Prostate gland (tissue), 2 donors: ENCODE data around the gene ZNF22. TPM values are rescaled to one million over a fixed set of nuclear protein-coding genes. Genes with fewer than 3 reads are reported as not detected.
A peak's percentile ranks its signal among the peaks of the same experiment; 100 is the strongest.

Experiments used
- DNase-seq: peaks from one replicate; pipeline ENCODE4 v3.0.0-alpha.2; 2019; ENCODE audit warnings: low spot score
- H3K27ac ChIP-seq, 2 donors: fragments of 200-600 bp; sonication (generic); 2 replicates each; pipeline ENCODE4 v1.5.1; 2017 to 2019
- H3K27me3 ChIP-seq: fragments of 200-600 bp; sonication (generic); replicated peaks from 2 replicates; pipeline ENCODE4 v1.5.1; 2019; ENCODE audit not compliant: insufficient read depth
- H3K36me3 ChIP-seq, 2 donors: fragments of 200-600 bp; sonication (generic); 1 replicate in 1 of 2; 2 replicates in 1 of 2; pipeline versions ENCODE4 v1.5.1 to v1.8.1; 2017 to 2019
- H3K4me1 ChIP-seq: fragments of 200-600 bp; sonication (generic); replicated peaks from 2 replicates; pipeline ENCODE4 v1.5.1; 2019
- H3K4me3 ChIP-seq, 2 donors: fragments of 200-600 bp; sonication (generic); 2 replicates each; pipeline ENCODE4 v1.5.1; 2017 to 2019
- H3K9me3 ChIP-seq: fragments of 200-600 bp; sonication (generic); 2 replicates; pipeline ENCODE4 v1.5.1; 2017
- CTCF ChIP-seq, 4 experiments: fragments of 200-600 bp in 2 of 4; fragments of 450-650 bp in 2 of 4; sonication (generic) in 2 of 4; IDR thresholded peaks; 1 replicate in 3 of 4; 2 replicates in 1 of 4; pipeline ENCODE4 v1.5.1; 2016 to 2019; ENCODE audit warnings: antibody characterized with exemption in 4 of 4, mild to moderate bottlenecking in 2 of 4, moderate library complexity in 2 of 4
- POLR2A ChIP-seq: fragments of 450-650 bp; IDR thresholded peaks from one replicate; pipeline ENCODE4 v1.6.1; 2016; ENCODE audit warnings: antibody characterized with exemption, mild to moderate bottlenecking
- POLR2AphosphoS5 ChIP-seq: sonication (generic); formaldehyde crosslinking; IDR thresholded peaks from one replicate; pipeline ENCODE4 v1.6.1; 2017; ENCODE audit warnings: antibody characterized with exemption
- WGBS: methylation state at CpG from one replicate; pipeline ENCODE4 v1.1.5; 2018; 5-methylcytosine and 5-hydroxymethylcytosine counted together
- intact Hi-C: fragments of 100-400 bp; cut with DNase I; formaldehyde crosslinking; loops from one replicate; pipeline ENCODE4 v1.14.2; 2022
- total RNA-seq, 2 donors: library from RNA; depleted of rRNA; stranded (reverse); fragments of >200 nt; gene quantifications; one replicate each; pipeline ENCODE4 v1.1.0, GENCODE V29; 2016

Gene ZNF22
- total RNA-seq, 2 donors from 2014 or later: 15.8 to 24.2 TPM

DNA sequence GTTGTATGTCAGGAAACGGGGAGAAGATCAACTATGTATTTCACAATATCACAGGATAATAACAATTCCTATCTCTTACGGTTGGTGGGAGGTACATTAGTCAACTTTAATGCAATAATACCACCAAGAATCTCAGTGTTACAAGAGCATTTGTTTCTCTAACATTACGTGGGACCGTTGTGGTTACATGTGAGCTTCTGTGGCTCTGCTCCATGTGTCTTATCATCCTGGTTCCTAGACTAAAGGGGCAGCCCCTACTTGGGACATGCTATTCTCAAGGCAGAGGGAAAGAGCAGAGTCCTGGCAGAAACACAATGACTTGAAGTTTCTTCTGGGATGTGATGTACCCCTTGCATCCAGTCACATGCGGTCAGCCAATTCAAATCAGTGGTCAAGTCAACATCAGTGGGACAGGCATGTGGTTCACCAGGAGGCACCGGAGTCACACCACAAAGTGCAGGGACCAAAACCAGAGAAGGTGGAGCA lies 2.5 kb upstream of the ZNF22 start:
- intact Hi-C loops: loop anchor here (10.0 kb wide), 1 partner anchor 597 kb away; no protein-coding TSS in a partner anchor
- no peak for TF ChIP-seq POLR2AphosphoS5
- TF ChIP-seq POLR2A: no peak
- no peak for TF ChIP-seq CTCF (IDR thresholded peaks at IDR 0.05)
- H3K36me3 ChIP-seq: no peaks in the 10 kb centered on the region
- H3K27ac ChIP-seq: no peak overlapping the region
- peaks cover 11% of the 10 kb centered on the region for H3K4me1 ChIP-seq
- 80% methylated on average over 6 of the region's 6 CpGs for WGBS
- no peaks in the 10 kb centered on the region for H3K27me3 ChIP-seq
- no peaks in the 10 kb centered on the region for H3K9me3 ChIP-seq
- H3K4me3 ChIP-seq: no peak overlapping the region
- DNase-seq: no peak

GRCh38 chr10:45000138-45000751 lies 478 bp upstream of the ZNF22 start:
- TF ChIP-seq POLR2A (no peak), POLR2AphosphoS5 (peak; percentile 6), CTCF (IDR thresholded peaks at IDR 0.05) (no peak)
- Histone ChIP-seq H3K4me3 (peak overlapping the region; percentile 52 to 59), H3K9me3 (no peaks in the 10 kb centered on the region), H3K4me1 (peaks cover 11% of the 10 kb centered on the region), H3K27me3 (no peaks in the 10 kb centered on the region), H3K27ac (peak overlapping the region; percentile 89 to 90), H3K36me3 (no peaks in the 10 kb centered on the region)
- WGBS: 57% methylated on average over 12 of the region's 12 CpGs
- no peak for DNase-seq
- intact Hi-C loops: loop anchor here (5.0 kb wide), 1 partner anchor 43 kb away; the partner anchor contains the start of gene RASSF4

GRCh38 chr10:45001381-45002148 lies 842 bp downstream of the ZNF22 start:
- Histone ChIP-seq H3K4me1 (peaks cover 3% of the 10 kb centered on the region), H3K36me3 (no peaks in the 10 kb centered on the region), H3K4me3 (peak overlapping the region; percentile 52 to 59), H3K9me3 (no peaks in the 10 kb centered on the region), H3K27me3 (no peaks in the 10 kb centered on the region), H3K27ac (peak overlapping the region; percentile 89 to 90)
- DNase-seq: peak; percentile 76
- 6% methylated on average over 13 of the region's 13 CpGs for WGBS
- intact Hi-C loops: loop anchor here (5.0 kb wide), 1 partner anchor 44 kb away; the partner anchor contains the start of gene RASSF4
- TF ChIP-seq CTCF (IDR thresholded peaks at IDR 0.05) (peak in 1 of 4 experiments; percentile 16), POLR2AphosphoS5 (peak; percentile 83), POLR2A (peak; percentile 14)

DNA sequence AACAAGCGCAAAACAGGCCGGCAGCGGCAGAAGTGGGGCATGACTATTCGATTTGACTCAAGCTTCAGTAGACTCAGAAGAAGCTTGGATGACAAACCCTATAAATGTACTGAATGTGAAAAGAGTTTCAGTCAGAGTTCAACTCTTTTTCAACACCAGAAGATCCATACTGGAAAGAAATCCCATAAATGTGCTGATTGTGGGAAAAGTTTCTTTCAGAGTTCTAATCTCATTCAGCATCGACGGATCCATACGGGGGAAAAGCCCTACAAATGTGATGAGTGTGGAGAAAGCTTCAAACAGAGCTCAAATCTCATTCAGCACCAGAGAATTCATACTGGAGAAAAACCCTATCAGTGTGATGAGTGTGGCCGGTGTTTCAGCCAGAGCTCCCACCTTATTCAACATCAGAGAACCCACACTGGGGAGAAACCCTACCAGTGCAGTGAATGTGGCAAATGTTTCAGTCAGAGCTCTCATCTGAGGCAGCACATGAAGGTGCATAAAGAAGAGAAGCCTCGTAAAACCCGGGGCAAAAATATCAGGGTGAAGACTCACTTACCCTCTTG lies 2.8 kb downstream of the ZNF22 start:
- TF ChIP-seq POLR2A (no peak), POLR2AphosphoS5 (no peak), CTCF (IDR thresholded peaks at IDR 0.05) (no peak)
- no peak for DNase-seq
- Histone ChIP-seq H3K27me3 (no peaks in the 10 kb centered on the region), H3K4me1 (peaks cover 3% of the 10 kb centered on the region), H3K27ac (no peak overlapping the region), H3K4me3 (no peak overlapping the region), H3K9me3 (no peaks in the 10 kb centered on the region), H3K36me3 (no peaks in the 10 kb centered on the region)
- intact Hi-C loops: loop anchor here (5.0 kb wide), 1 partner anchor 46 kb away; the partner anchor contains the start of gene RASSF4
- 90% methylated on average over 10 of the region's 10 CpGs for WGBS
